HCT116 (cell line): Measurements from ENCODE around the gene GJC1. TPM values are rescaled to one million over a fixed set of nuclear protein-coding genes. Genes with fewer than 3 reads are reported as not detected.

Experiments
- ATAC-seq: fragments of 200-7000 bp; cut with Tn5 transposase; 2 replicates; pipeline ENCODE4 v1.9.1; 2020; ENCODE audit warnings: mild to moderate bottlenecking, moderate library complexity
- BruUV-seq: library from RNA; stranded (reverse); fragments of 400-500 nt; replicated peaks from 2 replicates; lab custom pipeline; 2021; lab: Mats Ljungman, UMichigan
- CTCF ChIA-PET: fragments of 300-600 bp; sonication (Branson Sonifier 250); formaldehyde crosslinking; loops from one replicate; lab custom pipeline; 2021; ENCODE audit warnings: antibody characterized with exemption; lab: Charles Lee
- POLR2A ChIA-PET: fragments of 300-600, 350-600 bp; sonication (Branson Sonifier 250); formaldehyde crosslinking; loops from one replicate; lab custom pipeline; 2021; ENCODE audit warnings: antibody characterized with exemption; lab: Charles Lee
- RAD21 ChIA-PET, 2 experiments: fragments of 300-600 bp; sonication (Branson Sonifier 250); formaldehyde crosslinking; loops; one replicate each; lab custom pipeline; 2023; ENCODE audit warnings: low total read pairs in 2 of 2; ENCODE audit not compliant: uncharacterized antibody in 2 of 2, unreplicated experiment in 2 of 2, low non-redundant PET in 1 of 2; lab: Charles Lee
- DNase-seq: peaks from one replicate; pipeline ENCODE4 v3.0.0-alpha.2; 2010; ENCODE audit warnings: low read depth, low spot score
- H2AFZ ChIP-seq: fragments of 200-600 bp; shearing (Covaris generic), sonication (generic); 2 replicates; pipeline ENCODE4 v1.6.1; 2017; ENCODE audit warnings: low read depth, mixed run types, mixed read lengths, antibody characterized with exemption, low read length; ENCODE audit not compliant: poor library complexity, severe bottlenecking
- H3K27ac ChIP-seq: 2 replicates; pipeline ENCODE4 v1.5.1; 2012; ENCODE audit warnings: low read depth, low read length
- H3K27me3 ChIP-seq: fragments of 200-600 bp; sonication (generic); 2 replicates; pipeline ENCODE4 v1.6.1; 2016; ENCODE audit warnings: mixed run types, low read length, mixed read lengths; ENCODE audit not compliant: insufficient read depth
- H3K36me3 ChIP-seq, 2 experiments: fragments of 200-500 bp in 1 of 2; fragments of 200-600 bp in 1 of 2; sonication (Bioruptor generic) in 1 of 2; sonication (generic) in 1 of 2; 2 replicates each; pipeline versions ENCODE4 v1.5.1 to v1.6.1; 2014 to 2016; ENCODE audit warnings: low read length in 2 of 2, inconsistent platforms in 1 of 2, mixed read lengths in 1 of 2, mixed run types in 1 of 2; ENCODE audit not compliant: insufficient read depth in 2 of 2, control insufficient read depth in 1 of 2
- H3K4me1 ChIP-seq, 2 experiments: fragments of 200-600 bp in 1 of 2; sonication (generic) in 1 of 2; 2 replicates each; pipeline versions ENCODE4 v1.5.1 to v1.6.1; 2012 to 2017; ENCODE audit warnings: low read length in 2 of 2, inconsistent platforms in 1 of 2, mild to moderate bottlenecking in 1 of 2, mixed read lengths in 1 of 2, mixed run types in 1 of 2, moderate library complexity in 1 of 2; ENCODE audit not compliant: insufficient read depth in 2 of 2, control insufficient read depth in 1 of 2
- H3K4me2 ChIP-seq: fragments of 200-600 bp; sonication (generic); 2 replicates; pipeline ENCODE4 v1.6.1; 2017; ENCODE audit warnings: mixed run types, low read length, mixed read lengths
- H3K4me3 ChIP-seq, 2 experiments: fragments of 200-600 bp in 1 of 2; sonication (generic) in 1 of 2; replicated peaks in 1 of 2; 2 replicates each; pipeline ENCODE4 v1.5.1; 2011 to 2016; ENCODE audit warnings: low read length in 2 of 2, control low read depth in 1 of 2, low read depth in 1 of 2, mild to moderate bottlenecking in 1 of 2, mixed read lengths in 1 of 2, mixed run types in 1 of 2
- H3K79me2 ChIP-seq: fragments of 200-600 bp; sonication (generic); 2 replicates; pipeline ENCODE4 v1.6.1; 2017; ENCODE audit warnings: mild to moderate bottlenecking, mixed run types, low read length, moderate library complexity, mixed read lengths; ENCODE audit not compliant: insufficient read depth
- H3K9ac ChIP-seq: fragments of 200-600 bp; sonication (generic); 2 replicates; pipeline ENCODE4 v1.6.1; 2016; ENCODE audit warnings: low read length, mixed read lengths
- H3K9me2 ChIP-seq: fragments of 200-600 bp; sonication (generic), shearing (Covaris generic); 2 replicates; pipeline ENCODE4 v1.6.1; 2017; ENCODE audit warnings: mixed run types, mild to moderate bottlenecking, moderate library complexity; ENCODE audit not compliant: insufficient read depth
- H3K9me3 ChIP-seq, 2 experiments: fragments of 200-500 bp in 1 of 2; fragments of 200-600 bp in 1 of 2; sonication (Bioruptor generic) in 1 of 2; sonication (generic) in 1 of 2; 2 replicates each; pipeline ENCODE4 v1.6.1; 2014 to 2017; ENCODE audit warnings: low read length in 2 of 2, mixed read lengths in 2 of 2, inconsistent platforms in 1 of 2, low read depth in 1 of 2, mild to moderate bottlenecking in 1 of 2, mixed run types in 1 of 2, moderate library complexity in 1 of 2; ENCODE audit not compliant: control insufficient read depth in 1 of 2, insufficient read depth in 1 of 2
- H4K20me1 ChIP-seq: fragments of 200-600 bp; sonication (generic), shearing (Covaris generic); 2 replicates; pipeline ENCODE4 v1.6.1; 2017; ENCODE audit warnings: mixed run types, mild to moderate bottlenecking, moderate library complexity; ENCODE audit not compliant: insufficient read depth
- ATF3 ChIP-seq: IDR thresholded peaks from 2 replicates; pipeline ENCODE4 v1.6.1; 2012
- CBX3 ChIP-seq: IDR thresholded peaks from 2 replicates; pipeline ENCODE4 v1.6.1; 2012; ENCODE audit warnings: low read depth
- CEBPB ChIP-seq: IDR thresholded peaks from 2 replicates; pipeline ENCODE4 v1.6.1; 2012; ENCODE audit warnings: low read depth
- ELF1 ChIP-seq: IDR thresholded peaks from 2 replicates; pipeline ENCODE4 v1.6.1; 2012; ENCODE audit warnings: low read depth, borderline replicate concordance
- EZH2 ChIP-seq: fragments of 200-600 bp; sonication (generic); IDR thresholded peaks from 2 replicates; pipeline ENCODE4 v1.6.1; 2017; ENCODE audit warnings: antibody characterized with exemption, mixed run types
- EZH2phosphoT487 ChIP-seq: fragments of 200-600 bp; IDR thresholded peaks from 2 replicates; pipeline ENCODE4 v1.6.1; 2018; ENCODE audit warnings: antibody characterized with exemption, borderline replicate concordance
- FOSL1 ChIP-seq: IDR thresholded peaks from 2 replicates; pipeline ENCODE4 v1.6.1; 2012; ENCODE audit warnings: low read depth
- MAX ChIP-seq: IDR thresholded peaks from 2 replicates; pipeline ENCODE4 v1.6.1; 2012
- POLR2A ChIP-seq: IDR thresholded peaks from 2 replicates; pipeline ENCODE4 v1.7.0; 2011; ENCODE audit warnings: borderline replicate concordance; ENCODE audit not compliant: insufficient read depth, insufficient read length; ENCODE audit errors: extremely low read depth
- REST ChIP-seq: IDR thresholded peaks from 2 replicates; pipeline ENCODE4 v1.6.1; 2012; ENCODE audit warnings: low read depth
- SIN3A ChIP-seq: IDR thresholded peaks from 2 replicates; pipeline ENCODE4 v1.6.1; 2012; ENCODE audit warnings: low read depth
- SP1 ChIP-seq: IDR thresholded peaks from 2 replicates; pipeline ENCODE4 v1.6.1; 2012; ENCODE audit warnings: low read depth
- SRF ChIP-seq: IDR thresholded peaks from 2 replicates; pipeline ENCODE4 v1.6.1; 2012; ENCODE audit warnings: low read depth
- TCF7L2 ChIP-seq: IDR thresholded peaks from 2 replicates; pipeline ENCODE4 v1.7.0; 2011; ENCODE audit warnings: borderline replicate concordance, inconsistent platforms; ENCODE audit not compliant: insufficient read depth, insufficient read length; ENCODE audit errors: extremely low read depth
- YY1 ChIP-seq: IDR thresholded peaks from 2 replicates; pipeline ENCODE4 v1.6.1; 2011; ENCODE audit warnings: low read length, low read depth, moderate library complexity, mild to moderate bottlenecking; ENCODE audit not compliant: insufficient replicate concordance; ENCODE audit errors: extremely low read depth
- ZFX ChIP-seq: fragments of 450-650 bp; IDR thresholded peaks from 2 replicates; pipeline ENCODE4 v1.6.1; 2017
- ZNF274 ChIP-seq: fragments of 200-500 bp; sonication (Bioruptor generic); IDR thresholded peaks from 2 replicates; pipeline ENCODE4 v1.6.1; 2014; ENCODE audit warnings: mild to moderate bottlenecking, low read depth, low read length, inconsistent platforms
- intact Hi-C: fragments of 100-400 bp; cut with micrococcal nuclease; formaldehyde crosslinking; loops from 2 replicates; pipeline ENCODE4 v1.10.0; 2022
- total RNA-seq: library from RNA; stranded (reverse); gene quantifications from one replicate; pipeline ENCODE4 v1.2.1, GENCODE V29; 2021; ENCODE audit not compliant: unreplicated experiment

Gene GJC1
- total RNA-seq, 1 experiment from 2014 or later, result 62.4 TPM

- ATAC-seq, result no peak
- H3K9ac ChIP-seq, result no peak overlapping the region
- TF ChIP-seq ELF1 (no peak), EZH2phosphoT487 (no peak), POLR2A (no peak), ZFX (no peak), SIN3A (no peak)
- POLR2A ChIA-PET, result interaction anchor here (0.9 kb wide), 1 partner anchor 15 kb away, joined by 3 read pairs; no protein-coding TSS in a partner anchor
- CTCF ChIA-PET, result interaction anchor here (1.0 to 1.2 kb wide), 3 partner anchors 19 to 337 kb away, joined by 3 to 9 read pairs (median 3); partner anchors contain the start of gene ACBD4
- no peaks in the 10 kb centered on the region for H3K27me3 ChIP-seq
- RAD21 ChIA-PET, result no interaction called here
- H2AFZ ChIP-seq, result no peak overlapping the region
- H3K4me3 ChIP-seq, result no peak overlapping the region
- no TSS peak for BruUV-seq
- H3K9me2 ChIP-seq, result no peaks in the 10 kb centered on the region
- no peak overlapping the region for H3K27ac ChIP-seq
- peaks cover 7 to 38% of the 10 kb centered on the region in 2 experiments; a peak in 3 of 4 replicates for H3K36me3 ChIP-seq
- intact Hi-C loops, result no loop called here
- no peaks in the 10 kb centered on the region for H3K9me3 ChIP-seq
- DNase-seq, result no peak
- peaks cover 45% of the 10 kb centered on the region for H3K79me2 ChIP-seq
- H3K4me1 ChIP-seq, result peaks cover 15 to 43% of the 10 kb centered on the region in 2 experiments
- no peaks in the 10 kb centered on the region for H4K20me1 ChIP-seq
- H3K4me2 ChIP-seq, result no peak overlapping the region
These were observed 31.7 kb downstream of the GJC1 start for GRCh38 chr17:44798356-44798755.

GRCh38 chr17:44797802-44798201 is 32.3 kb downstream of the GJC1 start:
- no peaks in the 10 kb centered on the region for H4K20me1 ChIP-seq
- H3K9ac ChIP-seq, result no peak overlapping the region
- H2AFZ ChIP-seq, result no peak overlapping the region
- intact Hi-C loops, result no loop called here
- peaks cover 40% of the 10 kb centered on the region for H3K79me2 ChIP-seq
- H3K9me3 ChIP-seq, result no peaks in the 10 kb centered on the region
- no peaks in the 10 kb centered on the region for H3K27me3 ChIP-seq
- RAD21 ChIA-PET, result no interaction called here
- DNase-seq (no peak), ATAC-seq (no peak)
- H3K36me3 ChIP-seq, result peaks cover 4 to 32% of the 10 kb centered on the region in 2 experiments; a peak in 2 of 4 replicates
- H3K9me2 ChIP-seq, result no peaks in the 10 kb centered on the region
- no peak overlapping the region for H3K4me3 ChIP-seq
- no peak overlapping the region for H3K27ac ChIP-seq
- BruUV-seq, result no TSS peak
- peaks cover 15 to 46% of the 10 kb centered on the region in 2 experiments for H3K4me1 ChIP-seq
- no peak for TF ChIP-seq YY1
- TF ChIP-seq EZH2phosphoT487, result no peak
- no peak for TF ChIP-seq FOSL1
- no peak for TF ChIP-seq SRF
- no peak for TF ChIP-seq TCF7L2
- TF ChIP-seq SP1, result no peak
- no peak for TF ChIP-seq ZNF274
- no peak for TF ChIP-seq CEBPB
- no peak for TF ChIP-seq MAX
- no peak for TF ChIP-seq REST
- no peak for TF ChIP-seq ZFX
- TF ChIP-seq ATF3, result no peak
- TF ChIP-seq EZH2, result no peak
- TF ChIP-seq CBX3, result no peak
- CTCF ChIA-PET, result interaction anchor here (1.0 to 1.2 kb wide), 3 partner anchors 18 to 337 kb away, joined by 3 to 9 read pairs (median 3); partner anchors contain the start of gene ACBD4
- no peak overlapping the region for H3K4me2 ChIP-seq
- POLR2A ChIA-PET, result interaction anchor here (0.9 kb wide), 1 partner anchor 16 kb away, joined by 3 read pairs; no protein-coding TSS in a partner anchor
